Stomach (tissue), 4 donors: ENCODE results near the gene ARL15.

Source experiments
- CTCF ChIP-seq, 7 experiments: fragments of 450-650 bp in 4 of 7; fragments of 200-600 bp in 3 of 7; sonication (generic) in 3 of 7; IDR thresholded peaks; one replicate each; pipeline ENCODE4 v1.5.1; 2016 to 2019; ENCODE audit warnings: antibody characterized with exemption in 7 of 7, control low read depth in 2 of 7, mild to moderate bottlenecking in 1 of 7
- EP300 ChIP-seq: sonication (generic); formaldehyde crosslinking; IDR thresholded peaks from one replicate; pipeline ENCODE4 v1.6.1; 2017; ENCODE audit warnings: antibody characterized with exemption

GRCh38 chr5:53929152-53929551, 381.2 kb downstream of the ARL15 start:
- TF ChIP-seq CTCF (IDR thresholded peaks at IDR 0.05) (no peak), EP300 (no peak)
